Pancreas (tissue), 10 donors: Measurements from ENCODE around the gene KASH5. TPM values are rescaled to one million over a fixed set of nuclear protein-coding genes. Genes with fewer than 3 reads are reported as not detected.

Source experiments
- ATAC-seq, 4 donors: fragments of 200-7000 bp; cut with Tn5 transposase; one replicate each; pipeline versions ENCODE4 v1.8.0 to v1.9.1; 2020; ENCODE audit warnings: mild to moderate bottlenecking in 4 of 4, moderate library complexity in 4 of 4
- DNase-seq, 6 donors: peaks; one replicate each; pipeline ENCODE4 v3.0.0-alpha.2; 2020
- FAIRE-seq: peaks from 2 replicates; lab custom pipeline; 2012; peaks lifted over from hg19 to GRCh38; lab: Jason Lieb, UNC
- H3K27ac ChIP-seq, 4 donors: fragments of 200-600 bp; sonication (generic); 1 replicate in 3 of 4; 2 replicates in 1 of 4; pipeline versions ENCODE4 v1.5.0 to v1.8.0; 2020
- H3K27me3 ChIP-seq, 4 donors: fragments of 200-600 bp; one replicate each; pipeline ENCODE4 v1.8.0; 2021
- H3K36me3 ChIP-seq, 3 donors: fragments of 200-600 bp; sonication (generic) in 1 of 3; one replicate each; pipeline versions ENCODE4 v1.5.0 to v1.8.0; 2020 to 2021
- H3K4me1 ChIP-seq, 3 donors: fragments of 200-600 bp; one replicate each; pipeline ENCODE4 v1.8.0; 2021
- H3K4me3 ChIP-seq, 4 donors: fragments of 200-600 bp; sonication (generic) in 2 of 4; one replicate each; pipeline versions ENCODE4 v1.5.0 to v1.8.0; 2020 to 2021
- H3K9me3 ChIP-seq, 4 donors: fragments of 200-600 bp; one replicate each; pipeline ENCODE4 v1.8.0; 2021
- WGBS, 2 donors: extraction: QIAGEN DNeasy Blood & Tissue Kit; methylation state at CpG; one replicate each; pipeline ENCODE4 v1.1.7; 2013; 5-methylcytosine and 5-hydroxymethylcytosine counted together
- intact Hi-C, 3 donors: fragments of 100-400 bp; cut with DNase I; formaldehyde crosslinking; loops; one replicate each; pipeline versions ENCODE4 v1.11.1 to v1.14.2; 2022
- polyA plus RNA-seq, 2 donors: library from polyadenylated mRNA; stranded (reverse); fragments of 200-250 nt; gene quantifications; one replicate each; pipeline ENCODE4 v1.2.3, GENCODE V29; 2013
- total RNA-seq, 6 donors: library from RNA; stranded (reverse); fragmentation: NEBNext Ultra II Directional in 4 of 6; extraction: Animal tissue kit (Norgen Biotek cat#: 25700) in 4 of 6; gene quantifications; one replicate each; pipeline versions ENCODE4 v1.2.1 to v1.2.4, GENCODE V29; 2021 to 2023
- TF ChIP-seq, protein P1 (sequence below), 4 donors: fragments of 200-600 bp; sonication (generic) in 3 of 4; IDR thresholded peaks; one replicate each; pipeline versions ENCODE4 v1.5.0 to v1.8.0; 2021; ENCODE audit warnings: antibody characterized with exemption in 4 of 4
- donor health status: healthy with polysubstance abuse.
- donor health status: DM: no; HTN: no; CAD: no; lungs with moderate emphysema.
- donor health status: DM: no; HTN: no; CAD: no.
- donor health status: control.
- donor health status: control.
- donor health status: Bipolar disorder and iron deficiency.
- donor health status: DM: yes; HTN: yes; CAD: no.
- donor health status: DM: no; HTN: no; CAD: no.
- donor health status: DM: no; HTN: no; CAD: no.
- donor health status: DM: yes; HTN: yes; CAD: no.

KASH5 gene
- total and polyA plus RNA-seq, 8 donors = 1.2 to 3.3 (median 2.2) TPM

GRCh38 chr19:49451430-49452181 lies 63.6 kb downstream of the KASH5 start, which contains the start of gene PIH1D1:
PIH1D1 (minus strand) TSS chr19:49451814; CDS start chr19:49451574, 240 bp downstream.
- Histone ChIP-seq H3K4me1 (peaks cover 0 to 7% (median 5%) of the 10 kb centered on the region in 3 donors), H3K27ac (peak within 1 kb of the TSS; percentile 85 to 95 (median 88)), H3K27me3 (no peaks in the 10 kb centered on the region), H3K9me3 (no peaks in the 10 kb centered on the region), H3K4me3 (peak within 1 kb of the TSS; percentile 64 to 80 (median 72)), H3K36me3 (no peaks in the 10 kb centered on the region)
- DNase-seq (peak; percentile 83 to 98 (median 97)), ATAC-seq (peak; percentile 74 to 85 (median 80)), FAIRE-seq (peak; percentile 65)
- intact Hi-C loops = no loop called here
- TF ChIP-seq, protein P1, sequence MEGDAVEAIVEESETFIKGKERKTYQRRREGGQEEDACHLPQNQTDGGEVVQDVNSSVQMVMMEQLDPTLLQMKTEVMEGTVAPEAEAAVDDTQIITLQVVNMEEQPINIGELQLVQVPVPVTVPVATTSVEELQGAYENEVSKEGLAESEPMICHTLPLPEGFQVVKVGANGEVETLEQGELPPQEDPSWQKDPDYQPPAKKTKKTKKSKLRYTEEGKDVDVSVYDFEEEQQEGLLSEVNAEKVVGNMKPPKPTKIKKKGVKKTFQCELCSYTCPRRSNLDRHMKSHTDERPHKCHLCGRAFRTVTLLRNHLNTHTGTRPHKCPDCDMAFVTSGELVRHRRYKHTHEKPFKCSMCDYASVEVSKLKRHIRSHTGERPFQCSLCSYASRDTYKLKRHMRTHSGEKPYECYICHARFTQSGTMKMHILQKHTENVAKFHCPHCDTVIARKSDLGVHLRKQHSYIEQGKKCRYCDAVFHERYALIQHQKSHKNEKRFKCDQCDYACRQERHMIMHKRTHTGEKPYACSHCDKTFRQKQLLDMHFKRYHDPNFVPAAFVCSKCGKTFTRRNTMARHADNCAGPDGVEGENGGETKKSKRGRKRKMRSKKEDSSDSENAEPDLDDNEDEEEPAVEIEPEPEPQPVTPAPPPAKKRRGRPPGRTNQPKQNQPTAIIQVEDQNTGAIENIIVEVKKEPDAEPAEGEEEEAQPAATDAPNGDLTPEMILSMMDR (IDR thresholded peaks at IDR 0.05) = peak in 1 of 4 donors; percentile 9
- 0 to 1% methylated on average over 42 of the region's 42 CpGs for WGBS, 2 donors

GRCh38 chr19:49453013-49453756 lies 65.1 kb downstream of the KASH5 start, which contains the start of gene ALDH16A1:
ALDH16A1 (plus strand) TSS chr19:49453225; CDS start chr19:49453332, 107 bp downstream.
- peaks cover 0 to 7% (median 5%) of the 10 kb centered on the region in 3 donors for H3K4me1 ChIP-seq
- TF ChIP-seq, protein P1 (IDR thresholded peaks at IDR 0.05) = no peak

GRCh38 chr19:49453757-49454240 lies 65.8 kb downstream of the KASH5 start:
- no peak for DNase-seq
- Histone ChIP-seq H3K4me3 (peak overlapping the region; percentile 41 to 63 (median 54)), H3K27ac (peak overlapping the region; percentile 85 to 95 (median 88)), H3K27me3 (no peaks in the 10 kb centered on the region), H3K4me1 (peaks cover 0 to 7% (median 5%) of the 10 kb centered on the region in 3 donors), H3K36me3 (no peaks in the 10 kb centered on the region), H3K9me3 (no peaks in the 10 kb centered on the region)
- intact Hi-C loops = no loop called here
- 26 to 31% methylated on average over 10 of the region's 10 CpGs for WGBS, 2 donors
- no peak for ATAC-seq
- FAIRE-seq = no peak
- TF ChIP-seq, protein P1 (IDR thresholded peaks at IDR 0.05) = no peak

More at GRCh38 chr19:49453013-49453756, 65.1 kb downstream of the KASH5 start, which contains the start of gene ALDH16A1:
- 0 to 1% methylated on average over 66 of the region's 66 CpGs for WGBS, 2 donors
- DNase-seq (peak; percentile 97 to 99 (median 98)), FAIRE-seq (no peak), ATAC-seq (peak; percentile 86 to 91 (median 87))
- intact Hi-C loops = no loop called here
- Histone ChIP-seq H3K4me3 (peak within 1 kb of the TSS; percentile 41 to 63 (median 54)), H3K36me3 (no peaks in the 10 kb centered on the region), H3K9me3 (no peaks in the 10 kb centered on the region), H3K27me3 (no peaks in the 10 kb centered on the region), H3K27ac (peak within 1 kb of the TSS; percentile 85 to 95 (median 88))

GRCh38 chr19:49455773-49456172 lies 67.7 kb downstream of the KASH5 start:
- ATAC-seq (no peak), DNase-seq (no peak), FAIRE-seq (no peak)
- no peak overlapping the region for H3K4me3 ChIP-seq
- intact Hi-C loops = no loop called here
- H3K27me3 ChIP-seq = no peaks in the 10 kb centered on the region
- no peaks in the 10 kb centered on the region for H3K9me3 ChIP-seq
- peaks cover 0 to 12% (median 0%) of the 10 kb centered on the region in 3 donors for H3K36me3 ChIP-seq
- WGBS, 2 donors = 70 to 82% methylated on average over 5 of the region's 5 CpGs
- TF ChIP-seq, protein P1 (IDR thresholded peaks at IDR 0.05) = no peak
- H3K27ac ChIP-seq = no peak overlapping the region
- H3K4me1 ChIP-seq = peaks cover 0 to 4% (median 0%) of the 10 kb centered on the region in 3 donors
